Upper lobe of left lung (tissue), 4 donors: Measurements from ENCODE around the gene HUNK.

Source experiments
- CTCF ChIP-seq, 6 experiments: fragments of 450-650 bp in 4 of 6; fragments of 200-600 bp in 2 of 6; sonication (generic) in 2 of 6; IDR thresholded peaks; one replicate each; pipeline ENCODE4 v1.5.1; 2016 to 2019; ENCODE audit warnings: antibody characterized with exemption in 6 of 6
- POLR2AphosphoS5 ChIP-seq, 2 donors: sonication (generic); formaldehyde crosslinking; IDR thresholded peaks; one replicate each; pipeline ENCODE4 v1.5.1; 2017; ENCODE audit warnings: antibody characterized with exemption in 2 of 2

- TF ChIP-seq CTCF (IDR thresholded peaks at IDR 0.05) (no peak), POLR2AphosphoS5 (IDR thresholded peaks at IDR 0.05) (no peak)
Measured at GRCh38 chr21:31974454-31974985, 101.7 kb downstream of the HUNK start.
